NCI-H1436 (cell line): ENCODE measurements around the gene FAM186B.

Experiments
- DNase-seq: peaks from one replicate; lab custom pipeline; 2025; lab: John Stamatoyannopoulos, UW

The FAM186B gene

GRCh38 chr12:49609875-49610154 is 4.4 kb upstream of the FAM186B start:
- DNase-seq = no peak

GRCh38 chr12:49609059-49609874 is 3.8 kb upstream of the FAM186B start:
- no peak for DNase-seq

- DNase-seq = no peak
Observed at GRCh38 chr12:49604856-49605255, 583 bp downstream of the FAM186B start.

GRCh38 chr12:49603721-49604120 is 1.7 kb downstream of the FAM186B start:
- DNase-seq = no peak

GRCh38 chr12:49599961-49600360 is 5.5 kb downstream of the FAM186B start:
- DNase-seq = no peak

DNA sequence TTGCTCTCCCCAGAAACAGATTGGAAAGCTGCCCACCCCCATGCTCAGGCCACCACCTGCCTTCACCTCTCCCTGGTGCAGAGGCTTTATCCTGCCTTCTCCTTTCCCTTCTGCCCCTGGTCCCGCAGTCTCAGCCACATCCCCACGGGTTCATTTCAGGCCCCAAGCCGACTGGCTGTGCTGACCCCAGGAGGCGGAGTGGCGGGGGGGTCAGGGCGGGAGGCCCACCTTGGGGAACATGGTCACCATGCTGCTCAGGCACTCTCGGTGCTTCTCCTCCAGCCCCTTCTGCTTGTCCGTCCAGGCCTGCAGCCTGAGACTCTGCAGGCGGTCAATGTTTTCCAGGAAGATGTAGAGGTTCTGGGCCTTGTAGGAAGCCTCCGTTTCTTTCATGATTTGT is 6.9 kb downstream of the FAM186B start:
- no peak for DNase-seq

GRCh38 chr12:49588721-49589516 is 16.5 kb downstream of the FAM186B start:
- no peak for DNase-seq

DNA sequence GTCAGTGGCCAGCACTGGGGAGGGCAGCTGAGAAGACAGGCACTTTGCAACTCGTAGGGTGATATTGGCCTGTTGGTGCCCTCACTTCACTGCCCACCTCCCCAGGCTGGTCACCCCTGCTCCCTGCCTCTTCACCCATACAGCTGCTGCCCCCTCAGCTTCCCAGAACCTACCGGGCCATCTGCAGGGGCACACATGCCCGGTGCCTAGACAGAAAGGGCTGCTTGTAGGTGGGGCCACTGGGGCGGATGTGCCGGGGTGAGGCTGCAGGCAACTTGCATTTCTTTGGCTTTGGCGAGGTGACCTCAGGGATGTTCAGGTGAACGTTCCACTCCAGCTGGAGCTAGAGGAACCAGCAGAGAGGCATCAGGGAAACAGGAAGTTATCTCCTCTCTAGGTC is 17.2 kb downstream of the FAM186B start:
- DNase-seq = no peak

- no peak for DNase-seq
Observed at GRCh38 chr12:49587174-49587908, 18.1 kb downstream of the FAM186B start.

DNA sequence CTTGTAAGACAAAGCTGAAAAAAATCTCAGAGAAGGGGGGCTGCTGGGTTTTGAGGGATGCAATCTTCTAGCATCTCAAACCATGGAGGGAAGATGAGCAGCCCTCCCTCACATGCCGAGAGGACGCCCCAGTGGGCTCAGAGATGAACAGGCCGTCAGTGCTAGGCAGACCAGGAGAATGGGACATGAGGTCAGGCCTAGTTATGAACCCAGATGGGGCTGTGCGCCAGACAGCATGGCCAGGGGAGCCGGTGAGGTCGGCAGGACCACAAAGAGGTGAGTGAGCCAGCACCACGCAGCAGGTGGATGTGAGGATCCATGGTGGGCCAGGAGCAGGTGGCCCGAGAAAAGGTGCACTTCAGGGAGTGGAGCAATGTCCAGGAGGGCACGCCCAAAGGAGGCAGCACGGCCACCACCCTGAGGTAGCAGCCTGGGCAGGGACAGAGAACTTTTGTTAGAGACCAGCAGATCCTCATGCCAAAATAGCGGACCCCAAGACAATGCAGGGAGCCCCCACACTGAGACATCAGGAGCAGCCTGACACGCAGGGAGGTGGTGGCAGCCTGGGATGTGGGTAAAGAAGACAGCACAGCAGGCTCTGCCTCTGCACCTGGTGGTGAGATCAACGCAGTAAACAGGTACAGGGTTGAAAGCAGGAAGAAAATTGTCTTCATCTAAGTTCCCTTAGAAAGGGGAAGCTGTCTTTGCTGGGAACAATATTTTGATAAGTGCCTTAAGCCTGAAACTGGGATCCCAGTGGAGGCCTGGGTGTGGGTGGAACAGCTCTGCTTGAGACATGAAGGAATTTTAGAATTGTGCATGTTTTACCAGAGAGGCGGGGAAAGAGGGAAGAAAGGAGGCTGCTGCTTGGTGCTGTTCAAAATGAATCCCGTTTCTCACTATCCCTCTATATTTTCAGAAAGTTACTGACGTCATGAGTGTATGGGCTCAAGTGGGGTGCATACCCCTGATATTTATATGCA is 19.7 kb downstream of the FAM186B start:
- DNase-seq = no peak

DNA sequence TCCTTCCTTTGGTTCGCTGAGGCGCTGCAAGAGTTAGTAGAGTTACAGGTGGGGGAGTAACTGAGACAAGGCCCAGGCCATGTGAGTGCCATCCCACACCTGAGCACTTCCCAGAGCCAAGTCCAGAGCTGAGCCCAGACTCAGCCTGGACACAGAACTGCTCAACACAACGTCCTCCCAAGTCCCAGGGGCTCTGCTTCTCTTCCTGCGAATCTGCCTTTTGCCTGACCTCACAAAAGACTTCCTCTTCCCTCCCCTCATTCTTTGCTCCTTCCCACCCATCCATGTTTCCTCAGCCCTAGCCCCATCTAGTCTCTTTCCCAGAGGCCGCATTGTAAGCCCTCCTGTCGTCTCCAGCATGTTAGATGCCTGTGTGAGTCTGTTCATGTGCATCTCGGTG is 20.8 kb downstream of the FAM186B start:
- no peak for DNase-seq

DNA sequence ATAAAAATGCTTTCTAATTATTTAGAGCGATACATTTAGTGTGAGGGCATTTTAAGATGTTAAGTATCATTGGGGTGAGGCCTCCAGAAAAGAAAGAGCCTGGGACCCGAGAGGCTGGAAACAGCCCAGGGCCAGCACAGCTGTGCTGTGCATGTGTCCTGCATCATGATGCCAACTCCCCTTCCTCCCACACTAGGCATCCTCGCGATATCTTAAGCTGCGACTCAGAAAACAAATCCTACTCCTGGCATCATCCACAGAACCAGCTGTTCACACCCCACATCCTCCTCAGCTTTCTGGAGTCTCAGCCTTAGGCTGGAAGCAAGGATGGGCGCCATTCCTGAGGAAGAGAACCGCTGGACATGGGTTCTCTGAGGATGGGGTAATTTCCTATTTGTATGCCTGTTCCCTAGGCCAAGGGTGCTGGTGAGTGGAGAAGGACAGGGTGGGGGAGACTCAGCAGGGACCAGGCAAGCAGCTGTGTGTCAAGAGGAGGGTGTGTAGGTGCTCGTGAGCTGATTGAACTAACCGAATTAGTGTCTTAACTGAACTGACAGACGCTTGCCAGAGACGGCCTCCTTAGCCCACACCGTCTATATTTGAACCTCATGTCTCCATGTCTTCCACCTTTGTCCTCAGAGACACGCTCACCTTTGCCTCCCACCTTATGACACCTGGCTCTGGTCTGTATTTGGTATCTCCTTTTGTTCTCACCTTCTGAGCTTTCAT is 21.9 kb downstream of the FAM186B start:
- DNase-seq = no peak

DNA sequence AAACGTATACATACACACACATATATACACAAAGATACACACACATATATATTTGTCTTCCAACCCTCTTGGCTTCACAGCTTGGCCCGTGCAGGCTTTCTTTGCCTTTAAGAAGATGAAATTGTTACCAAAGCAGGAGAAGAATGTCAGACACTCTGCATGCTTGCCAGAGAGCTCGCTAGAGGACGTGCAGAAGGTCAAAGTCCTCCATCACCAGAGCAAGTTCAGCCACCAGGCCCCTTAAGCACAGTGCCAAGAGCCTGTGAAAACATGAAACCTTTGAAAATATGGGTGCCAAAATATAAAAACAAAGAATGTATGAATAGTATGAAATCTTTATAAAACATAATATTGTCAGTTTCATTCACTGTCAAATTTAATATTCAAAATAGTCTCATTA is 22.6 kb downstream of the FAM186B start:
- no peak for DNase-seq

- no peak for DNase-seq
Observed at GRCh38 chr12:49582201-49582600, 23.2 kb downstream of the FAM186B start.

GRCh38 chr12:49580572-49581535 is 24.6 kb downstream of the FAM186B start:
- DNase-seq = peak; percentile 60

DNA sequence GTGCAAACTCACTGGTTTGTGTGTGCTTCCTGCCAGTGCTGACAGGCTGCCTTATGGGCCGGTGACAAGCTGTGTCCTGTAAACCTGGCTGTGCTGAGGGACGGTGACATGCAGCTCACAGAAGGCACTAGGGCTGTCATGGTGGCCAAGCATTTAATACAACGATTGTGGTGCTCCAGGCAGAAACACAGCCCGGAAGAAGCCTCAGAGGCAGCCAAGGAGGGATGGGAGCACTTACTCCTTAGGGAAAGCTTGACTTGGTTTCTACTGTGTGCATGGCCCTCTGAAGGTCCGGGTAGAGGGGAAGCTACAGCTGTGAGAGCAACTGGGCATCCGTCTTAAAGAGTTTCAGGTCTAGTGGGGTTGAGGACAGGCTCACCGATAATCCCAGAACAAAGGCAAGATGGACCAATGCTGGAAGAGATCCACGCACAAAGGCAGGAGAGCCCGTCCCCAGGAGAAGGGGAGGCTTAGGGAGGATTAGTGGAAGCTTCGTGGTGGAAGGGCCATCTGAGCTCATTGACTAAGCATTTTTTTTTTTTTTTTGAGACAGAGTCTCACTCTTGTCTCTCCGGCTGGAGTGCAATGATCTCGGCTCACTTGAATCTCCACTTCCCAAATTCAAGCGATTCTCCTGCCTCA is 26.8 kb downstream of the FAM186B start:
- DNase-seq = no peak

GRCh38 chr12:49577589-49578315 is 27.7 kb downstream of the FAM186B start:
- DNase-seq = no peak

- DNase-seq = no peak
Observed at GRCh38 chr12:49568442-49569162, 36.8 kb downstream of the FAM186B start.
